Bronchial epithelial cell (primary cell): ENCODE measurements around the gene GPC5. TPM values are rescaled to one million over a fixed set of nuclear protein-coding genes. Genes with fewer than 3 reads are reported as not detected.

Experiments
- DNase-seq: peaks from one replicate; pipeline ENCODE4 v3.0.0-alpha.2; 2010; ENCODE audit warnings: low read depth
- FAIRE-seq: peaks from 2 replicates; lab custom pipeline; 2011; peaks lifted over from hg19 to GRCh38; lab: Jason Lieb, UNC
- H3K27me3 ChIP-seq: 2 replicates; pipeline ENCODE4 v1.5.1; 2011; ENCODE audit warnings: low read length; ENCODE audit not compliant: control insufficient read depth, insufficient read depth
- H3K36me3 ChIP-seq: 2 replicates; pipeline ENCODE4 v1.5.1; 2011; ENCODE audit warnings: low read length; ENCODE audit not compliant: control insufficient read depth, insufficient read depth
- H3K4me3 ChIP-seq: 2 replicates; pipeline ENCODE4 v1.5.1; 2011; ENCODE audit warnings: mild to moderate bottlenecking, low read depth, low read length, control low read depth
- CTCF ChIP-seq: IDR thresholded peaks from 2 replicates; pipeline ENCODE4 v1.5.1; 2011; ENCODE audit warnings: mild to moderate bottlenecking, moderate library complexity, low read length, control low read depth, inconsistent platforms; ENCODE audit not compliant: insufficient read depth, severe bottlenecking
- total RNA-seq: library from RNA; depleted of rRNA; stranded (reverse); fragments of >200 nt; gene quantifications from 2 replicates; pipeline ENCODE4 v1.2.1, GENCODE V29; 2014

The GPC5 gene
- total RNA-seq, 1 donor from 2014 or later = 1.8 TPM

- H3K4me3 ChIP-seq = no peak overlapping the region
- no peak for TF ChIP-seq CTCF
- H3K36me3 ChIP-seq = no peaks in the 10 kb centered on the region
- no peaks in the 10 kb centered on the region for H3K27me3 ChIP-seq
- no peak for FAIRE-seq
- no peak for DNase-seq
These were observed 224.5 kb downstream of the GPC5 start for GRCh38 chr13:91622778-91623550.

GRCh38 chr13:91627952-91628739 is 229.7 kb downstream of the GPC5 start:
- no peak for DNase-seq
- no peak for FAIRE-seq
- no peak for TF ChIP-seq CTCF

GRCh38 chr13:91630946-91631345 is 232.5 kb downstream of the GPC5 start:
- no peak for TF ChIP-seq CTCF
- no peaks in the 10 kb centered on the region for H3K36me3 ChIP-seq
- DNase-seq (no peak), FAIRE-seq (no peak)
- no peak overlapping the region for H3K4me3 ChIP-seq
- no peaks in the 10 kb centered on the region for H3K27me3 ChIP-seq

More at GRCh38 chr13:91627952-91628739, 229.7 kb downstream of the GPC5 start:
- Histone ChIP-seq H3K27me3 (no peaks in the 10 kb centered on the region), H3K36me3 (no peaks in the 10 kb centered on the region), H3K4me3 (no peak overlapping the region)

- DNase-seq = peak; percentile 20
- Histone ChIP-seq H3K4me3 (no peak overlapping the region), H3K27me3 (no peaks in the 10 kb centered on the region), H3K36me3 (no peaks in the 10 kb centered on the region)
- no peak for FAIRE-seq
- no peak for TF ChIP-seq CTCF
These were observed 233.7 kb downstream of the GPC5 start for GRCh38 chr13:91632086-91632485.

- FAIRE-seq (no peak), DNase-seq (no peak)
- H3K4me3 ChIP-seq = no peak overlapping the region
- TF ChIP-seq CTCF = no peak
- no peaks in the 10 kb centered on the region for H3K36me3 ChIP-seq
- H3K27me3 ChIP-seq = no peaks in the 10 kb centered on the region
These were observed 240.9 kb downstream of the GPC5 start for GRCh38 chr13:91639330-91639729.
